Upper lobe of right lung (tissue), 1 donor: ENCODE results near the gene DAB1. TPM values are rescaled to one million over a fixed set of nuclear protein-coding genes. Genes with fewer than 3 reads are reported as not detected.

Experiments used
- ATAC-seq: fragments of 200-7000 bp; cut with Tn5 transposase; one replicate; pipeline ENCODE4 v1.9.1; 2020; ENCODE audit warnings: mild to moderate bottlenecking, moderate library complexity
- DNase-seq: peaks from one replicate; pipeline ENCODE4 v3.0.0-alpha.2; 2020
- H3K27ac ChIP-seq: fragments of 200-600 bp; one replicate; pipeline ENCODE4 v1.8.0; 2022
- H3K27me3 ChIP-seq: fragments of 200-600 bp; one replicate; pipeline ENCODE4 v1.8.0; 2022; ENCODE audit warnings: mild to moderate bottlenecking
- H3K36me3 ChIP-seq: fragments of 200-600 bp; one replicate; pipeline ENCODE4 v1.8.0; 2022
- H3K4me1 ChIP-seq: fragments of 200-600 bp; one replicate; pipeline ENCODE4 v1.8.0; 2022
- H3K4me3 ChIP-seq: fragments of 200-600 bp; one replicate; pipeline ENCODE4 v1.8.0; 2022; ENCODE audit warnings: mild to moderate bottlenecking
- H3K9me3 ChIP-seq: fragments of 200-600 bp; one replicate; pipeline ENCODE4 v1.8.0; 2022
- intact Hi-C: fragments of 100-400 bp; cut with DNase I; formaldehyde crosslinking; loops from one replicate; pipeline ENCODE4 v1.11.0; 2022
- total RNA-seq: library from RNA; stranded (reverse); fragmentation: NEBNext Ultra II Directional; extraction: Animal tissue kit (Norgen Biotek cat#: 25700); gene quantifications from one replicate; pipeline ENCODE4 v1.2.1, GENCODE V29; 2021
- TF ChIP-seq, protein P1 (sequence below): fragments of 200-600 bp; IDR thresholded peaks from one replicate; pipeline ENCODE4 v1.8.0; 2022; ENCODE audit warnings: antibody characterized with exemption
- donor health status: DM: no; HTN: yes; CAD: no; lungs with severe emphysema.

Gene DAB1
- total RNA-seq, 1 donor from 2014 or later = 0.29 TPM

DNA sequence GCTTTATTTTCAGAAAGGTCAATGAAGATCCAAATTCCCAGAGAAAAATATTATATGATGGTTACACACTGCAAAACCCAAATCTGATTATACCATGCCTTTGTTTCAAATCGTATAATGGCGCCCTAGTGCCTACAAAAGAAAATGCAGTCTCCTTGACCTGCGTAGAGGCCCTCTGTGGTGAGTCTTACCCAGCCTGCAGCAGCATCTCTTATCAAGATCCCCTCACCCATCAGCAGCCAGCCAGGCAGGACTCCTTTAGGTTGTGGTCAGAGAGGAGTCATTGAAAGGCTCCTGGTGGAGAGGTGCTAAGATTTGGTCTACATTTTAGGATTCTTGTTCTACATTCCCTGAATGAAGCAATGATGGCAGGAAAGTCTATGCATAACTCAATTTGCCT is 23.7 kb upstream of the DAB1 start:
- Histone ChIP-seq H3K36me3 (no peaks in the 10 kb centered on the region), H3K4me3 (no peak overlapping the region), H3K27me3 (no peaks in the 10 kb centered on the region), H3K27ac (no peak overlapping the region), H3K4me1 (no peaks in the 10 kb centered on the region), H3K9me3 (no peaks in the 10 kb centered on the region)
- intact Hi-C loops = no loop called here
- no peak for ATAC-seq
- DNase-seq = no peak
- TF ChIP-seq, protein P1, sequence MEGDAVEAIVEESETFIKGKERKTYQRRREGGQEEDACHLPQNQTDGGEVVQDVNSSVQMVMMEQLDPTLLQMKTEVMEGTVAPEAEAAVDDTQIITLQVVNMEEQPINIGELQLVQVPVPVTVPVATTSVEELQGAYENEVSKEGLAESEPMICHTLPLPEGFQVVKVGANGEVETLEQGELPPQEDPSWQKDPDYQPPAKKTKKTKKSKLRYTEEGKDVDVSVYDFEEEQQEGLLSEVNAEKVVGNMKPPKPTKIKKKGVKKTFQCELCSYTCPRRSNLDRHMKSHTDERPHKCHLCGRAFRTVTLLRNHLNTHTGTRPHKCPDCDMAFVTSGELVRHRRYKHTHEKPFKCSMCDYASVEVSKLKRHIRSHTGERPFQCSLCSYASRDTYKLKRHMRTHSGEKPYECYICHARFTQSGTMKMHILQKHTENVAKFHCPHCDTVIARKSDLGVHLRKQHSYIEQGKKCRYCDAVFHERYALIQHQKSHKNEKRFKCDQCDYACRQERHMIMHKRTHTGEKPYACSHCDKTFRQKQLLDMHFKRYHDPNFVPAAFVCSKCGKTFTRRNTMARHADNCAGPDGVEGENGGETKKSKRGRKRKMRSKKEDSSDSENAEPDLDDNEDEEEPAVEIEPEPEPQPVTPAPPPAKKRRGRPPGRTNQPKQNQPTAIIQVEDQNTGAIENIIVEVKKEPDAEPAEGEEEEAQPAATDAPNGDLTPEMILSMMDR = no peak

DNA sequence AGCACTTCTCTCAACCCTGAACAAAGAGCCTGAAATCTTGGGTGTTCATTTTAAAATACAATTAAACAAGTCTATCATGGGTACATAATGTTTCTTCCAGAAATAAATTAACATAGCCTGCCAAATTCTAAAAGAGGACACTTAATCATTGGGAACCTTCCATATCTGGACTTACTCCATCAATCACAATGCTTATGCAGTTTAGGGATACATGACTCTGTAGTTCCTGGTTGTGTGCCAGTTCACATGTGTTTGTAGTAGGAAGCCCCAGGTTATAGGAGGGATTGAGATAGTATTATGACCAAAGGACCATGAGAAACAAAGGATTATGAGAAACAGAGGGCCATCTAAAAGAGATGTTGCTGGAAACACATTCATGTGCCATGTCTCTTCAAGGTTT is 19.1 kb upstream of the DAB1 start:
- DNase-seq = no peak
- Histone ChIP-seq H3K4me3 (no peak overlapping the region), H3K27me3 (no peaks in the 10 kb centered on the region), H3K27ac (no peak overlapping the region), H3K4me1 (no peaks in the 10 kb centered on the region), H3K36me3 (no peaks in the 10 kb centered on the region), H3K9me3 (no peaks in the 10 kb centered on the region)
- intact Hi-C loops = no loop called here
- no peak for ATAC-seq
- TF ChIP-seq, protein P1 = no peak

DNA sequence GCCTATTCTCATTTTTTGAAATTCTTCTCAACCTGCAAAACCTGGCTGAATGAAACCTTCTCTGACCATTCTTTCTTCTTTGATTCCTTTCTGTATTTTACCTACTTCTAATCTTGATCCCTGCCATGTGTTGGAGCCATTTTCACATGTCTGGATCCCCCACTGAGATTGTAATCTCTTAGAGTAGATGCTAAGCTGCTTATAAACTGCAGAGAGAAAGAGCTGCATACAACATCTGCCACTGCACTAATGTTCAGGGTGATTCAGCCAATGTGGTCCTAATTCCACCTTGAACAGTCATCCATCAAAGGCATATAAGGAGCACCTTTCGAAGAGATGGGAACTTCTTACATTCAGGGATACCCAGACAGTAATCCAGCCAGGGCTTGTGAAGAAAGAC is 16.2 kb upstream of the DAB1 start:
- DNase-seq (no peak), ATAC-seq (no peak)
- intact Hi-C loops = no loop called here
- TF ChIP-seq, protein P1 = no peak
- no peaks in the 10 kb centered on the region for H3K27me3 ChIP-seq
- no peaks in the 10 kb centered on the region for H3K36me3 ChIP-seq
- H3K4me1 ChIP-seq = no peaks in the 10 kb centered on the region
- no peaks in the 10 kb centered on the region for H3K9me3 ChIP-seq
- H3K4me3 ChIP-seq = no peak overlapping the region
- no peak overlapping the region for H3K27ac ChIP-seq

DNA sequence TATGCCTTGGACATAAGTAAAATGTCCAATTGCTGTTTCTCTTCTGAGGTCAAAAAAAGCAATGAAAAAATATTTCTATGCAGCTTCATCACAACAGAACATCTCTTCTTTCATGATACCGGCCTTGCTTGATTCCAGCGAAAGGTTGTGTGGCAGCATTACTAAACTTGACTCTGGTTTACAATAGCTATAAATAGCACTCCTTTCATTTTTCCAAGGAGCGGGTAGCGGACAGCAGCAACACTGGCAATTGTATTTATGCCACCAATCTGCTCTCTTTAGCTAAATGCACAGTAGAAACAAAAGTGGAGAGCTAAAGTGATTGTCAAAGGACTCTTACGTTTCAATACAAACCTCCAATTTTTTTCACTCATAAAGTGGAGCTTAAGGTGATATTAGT is 7.5 kb upstream of the DAB1 start:
- H3K4me3 ChIP-seq = no peak overlapping the region
- peaks cover 6% of the 10 kb centered on the region for H3K27me3 ChIP-seq
- DNase-seq = no peak
- H3K4me1 ChIP-seq = no peaks in the 10 kb centered on the region
- ATAC-seq = no peak
- TF ChIP-seq, protein P1 = no peak
- intact Hi-C loops = no loop called here
- no peaks in the 10 kb centered on the region for H3K9me3 ChIP-seq
- no peaks in the 10 kb centered on the region for H3K36me3 ChIP-seq
- no peak overlapping the region for H3K27ac ChIP-seq

DNA sequence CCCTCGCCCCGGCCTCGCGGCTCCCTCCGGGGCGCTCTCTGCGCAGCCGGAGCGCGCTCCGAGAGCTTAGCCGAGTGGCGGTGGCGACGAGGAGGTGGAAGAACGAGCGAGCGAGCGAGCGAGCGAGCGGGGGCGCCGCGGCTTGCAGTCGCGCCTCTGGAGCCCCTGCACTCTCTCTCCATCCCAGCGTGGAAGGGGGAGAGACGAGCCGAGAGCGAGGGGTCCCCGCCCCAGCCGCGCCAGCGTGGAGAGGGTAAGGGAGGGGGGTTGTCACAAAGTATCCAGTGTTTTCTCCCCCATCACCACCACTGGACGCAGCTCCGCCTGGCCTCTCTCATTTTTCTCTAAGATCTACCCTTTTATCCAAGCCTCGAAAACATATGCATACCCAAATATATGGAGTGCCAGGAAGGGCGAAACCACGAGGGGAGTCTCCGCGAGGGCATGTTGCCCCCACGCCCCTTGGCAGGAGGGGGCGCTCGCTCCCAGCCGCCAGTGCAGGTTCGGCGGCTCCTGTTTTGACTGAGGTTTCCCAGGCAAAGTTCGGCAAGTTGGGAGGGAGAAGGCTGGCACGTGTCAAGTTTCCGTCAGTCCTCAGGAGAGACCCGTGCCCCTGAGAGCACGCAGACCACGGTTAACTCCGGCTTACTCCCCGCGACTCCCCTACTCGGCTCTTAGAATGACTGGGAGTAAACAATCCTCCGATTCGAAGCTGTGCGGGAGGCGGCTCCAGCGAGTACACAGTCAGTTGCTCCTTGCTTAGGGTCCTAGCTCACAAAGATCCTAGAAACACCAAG is 569 bp upstream of the DAB1 start:
- intact Hi-C loops = no loop called here
- no peaks in the 10 kb centered on the region for H3K36me3 ChIP-seq
- ATAC-seq = peak; percentile 41
- DNase-seq = peak; percentile 64
- H3K4me1 ChIP-seq = peaks cover 6% of the 10 kb centered on the region
- TF ChIP-seq, protein P1 = peak; percentile 28
- no peak overlapping the region for H3K27ac ChIP-seq
- H3K4me3 ChIP-seq = peak overlapping the region; percentile 19
- no peaks in the 10 kb centered on the region for H3K9me3 ChIP-seq
- peaks cover 61% of the 10 kb centered on the region for H3K27me3 ChIP-seq
